ENCODE results near the gene GPR31. TPM values are rescaled to one million over a fixed set of nuclear protein-coding genes. Genes with fewer than 3 reads are reported as not detected.

The GPR31 gene
- total and polyA plus RNA-seq, 4 donors = 0.02 to 0.23 TPM; not detected in 2

- ATAC-seq (ENCODE audit: insufficient read depth, low FRiP score) (no peak), DNase-seq (no peak)
- Histone ChIP-seq H3K4me3 (no peak overlapping the region), H3K4me1 (ENCODE audit: control insufficient read depth in 5 of 5, insufficient read depth in 5 of 5, low read length in 5 of 5) (peaks cover 0 to 5% (median 0%) of the 10 kb centered on the region in 5 donors), H3K9me3 (ENCODE audit: control insufficient read depth in 4 of 4, insufficient read depth in 3 of 4, low read length in 3 of 4) (no peaks in the 10 kb centered on the region), H3K36me3 (ENCODE audit: control insufficient read depth in 4 of 4, insufficient read depth in 4 of 4, low read length in 4 of 4) (no peaks in the 10 kb centered on the region), H3K9ac (ENCODE audit: insufficient read depth in 1 of 2, low read length in 2 of 2) (no peak overlapping the region), H3K27ac (ENCODE audit: low read depth in 1 of 2, low read length in 1 of 2) (no peak overlapping the region), H3K27me3 (ENCODE audit: control insufficient read depth in 3 of 3, insufficient read depth in 3 of 3, low read length in 2 of 3) (peaks cover 0 to 4% (median 2%) of the 10 kb centered on the region in 3 donors)
- WGBS, 2 donors = 81 to 84% methylated on average over 7 of the region's 7 CpGs
- TF ChIP-seq CTCF (IDR thresholded peaks at IDR 0.05; ENCODE audit: control extremely low read depth, extremely low read depth) = no peak
These were observed 6.1 kb downstream of the GPR31 start for GRCh38 chr6:167151648-167152047.

- Histone ChIP-seq H3K9me3 (ENCODE audit: control insufficient read depth in 4 of 4, insufficient read depth in 3 of 4, low read length in 3 of 4) (no peaks in the 10 kb centered on the region), H3K36me3 (ENCODE audit: control insufficient read depth in 4 of 4, insufficient read depth in 4 of 4, low read length in 4 of 4) (no peaks in the 10 kb centered on the region), H3K27ac (ENCODE audit: low read depth in 1 of 2, low read length in 1 of 2) (no peak overlapping the region), H3K27me3 (ENCODE audit: control insufficient read depth in 3 of 3, insufficient read depth in 3 of 3, low read length in 2 of 3) (peaks cover 0 to 4% (median 2%) of the 10 kb centered on the region in 3 donors), H3K4me3 (no peak overlapping the region), H3K9ac (ENCODE audit: insufficient read depth in 1 of 2, low read length in 2 of 2) (no peak overlapping the region), H3K4me1 (ENCODE audit: control insufficient read depth in 5 of 5, insufficient read depth in 5 of 5, low read length in 5 of 5) (peaks cover 0 to 5% (median 0%) of the 10 kb centered on the region in 5 donors)
- no peak for TF ChIP-seq CTCF (IDR thresholded peaks at IDR 0.05; ENCODE audit: control extremely low read depth, extremely low read depth)
- DNase-seq = no peak
- 83 to 93% methylated on average over 6 of the region's 6 CpGs for WGBS, 2 donors
- no peak for ATAC-seq (ENCODE audit: insufficient read depth, low FRiP score)
These were observed 6.7 kb downstream of the GPR31 start for GRCh38 chr6:167150941-167151549.

- H3K4me1 ChIP-seq (ENCODE audit: control insufficient read depth in 5 of 5, insufficient read depth in 5 of 5, low read length in 5 of 5) = peaks cover 0 to 5% (median 0%) of the 10 kb centered on the region in 5 donors
- 82 to 91% methylated on average over 5 of the region's 5 CpGs for WGBS, 2 donors
- H3K4me3 ChIP-seq = no peak overlapping the region
- H3K27me3 ChIP-seq (ENCODE audit: control insufficient read depth in 3 of 3, insufficient read depth in 3 of 3, low read length in 2 of 3) = peaks cover 0 to 7% (median 2%) of the 10 kb centered on the region in 3 donors
- no peak for ATAC-seq (ENCODE audit: insufficient read depth, low FRiP score)
- TF ChIP-seq CTCF (IDR thresholded peaks at IDR 0.05; ENCODE audit: control extremely low read depth, extremely low read depth) = no peak
- peaks cover 0 to 2% (median 0%) of the 10 kb centered on the region in 4 donors for H3K9me3 ChIP-seq (ENCODE audit: control insufficient read depth in 4 of 4, insufficient read depth in 3 of 4, low read length in 3 of 4)
- H3K36me3 ChIP-seq (ENCODE audit: control insufficient read depth in 4 of 4, insufficient read depth in 4 of 4, low read length in 4 of 4) = no peaks in the 10 kb centered on the region
- no peak overlapping the region for H3K9ac ChIP-seq (ENCODE audit: insufficient read depth in 1 of 2, low read length in 2 of 2)
- DNase-seq = no peak
- H3K27ac ChIP-seq (ENCODE audit: low read depth in 1 of 2, low read length in 1 of 2) = no peak overlapping the region
These were observed 8.8 kb downstream of the GPR31 start for GRCh38 chr6:167148997-167149396.

GRCh38 chr6:167148021-167148420 is 9.8 kb downstream of the GPR31 start:
- peaks cover 0 to 2% (median 0%) of the 10 kb centered on the region in 4 donors for H3K9me3 ChIP-seq (ENCODE audit: control insufficient read depth in 4 of 4, insufficient read depth in 3 of 4, low read length in 3 of 4)
- no peaks in the 10 kb centered on the region for H3K36me3 ChIP-seq (ENCODE audit: control insufficient read depth in 4 of 4, insufficient read depth in 4 of 4, low read length in 4 of 4)
- H3K4me3 ChIP-seq = no peak overlapping the region
- DNase-seq (no peak), ATAC-seq (ENCODE audit: insufficient read depth, low FRiP score) (no peak)
- no peak overlapping the region for H3K9ac ChIP-seq (ENCODE audit: insufficient read depth in 1 of 2, low read length in 2 of 2)
- TF ChIP-seq CTCF (IDR thresholded peaks at IDR 0.05; ENCODE audit: control extremely low read depth, extremely low read depth) = no peak
- H3K27me3 ChIP-seq (ENCODE audit: control insufficient read depth in 3 of 3, insufficient read depth in 3 of 3, low read length in 2 of 3) = peaks cover 0 to 7% (median 2%) of the 10 kb centered on the region in 3 donors
- H3K27ac ChIP-seq (ENCODE audit: low read depth in 1 of 2, low read length in 1 of 2) = no peak overlapping the region
- H3K4me1 ChIP-seq (ENCODE audit: control insufficient read depth in 5 of 5, insufficient read depth in 5 of 5, low read length in 5 of 5) = peaks cover 0 to 5% (median 0%) of the 10 kb centered on the region in 5 donors
